CD14-positive monocyte (primary cell): ENCODE measurements around the gene KCNJ6. TPM values are rescaled to one million over a fixed set of nuclear protein-coding genes. Genes with fewer than 3 reads are reported as not detected.

ENCODE experiments used
- DNase-seq, 3 donors: peaks; one replicate each; pipeline ENCODE4 v3.0.0-alpha.2; 2011 to 2022
- H2AFZ ChIP-seq: 2 replicates; pipeline ENCODE4 v1.6.0; 2012; ENCODE audit warnings: mild to moderate bottlenecking, low read depth, low read length, inconsistent platforms; ENCODE audit not compliant: insufficient read depth, poor library complexity, severe bottlenecking
- H3K27ac ChIP-seq, 2 donors: 1 replicate in 1 of 2; 2 replicates in 1 of 2; pipeline ENCODE4 v1.5.1; 2012 to 2013; ENCODE audit warnings: low read length in 2 of 2, control low read depth in 1 of 2, inconsistent platforms in 1 of 2, low read depth in 1 of 2, mild to moderate bottlenecking in 1 of 2
- H3K27me3 ChIP-seq, 2 donors: one replicate each; pipeline versions ENCODE4 v1.6.0 to v1.6.1; 2011 to 2013; ENCODE audit warnings: low read length in 2 of 2; ENCODE audit not compliant: control insufficient read depth in 2 of 2, insufficient read depth in 2 of 2
- H3K36me3 ChIP-seq, 2 donors: replicated peaks in 1 of 2; 1 replicate in 1 of 2; 2 replicates in 1 of 2; pipeline versions ENCODE4 v1.5.1 to v1.6.1; 2012 to 2013; ENCODE audit warnings: low read length in 2 of 2, control low read depth in 1 of 2, inconsistent platforms in 1 of 2, mild to moderate bottlenecking in 1 of 2; ENCODE audit not compliant: insufficient read depth in 2 of 2, control insufficient read depth in 1 of 2
- H3K4me1 ChIP-seq, 2 donors: 1 replicate in 1 of 2; 2 replicates in 1 of 2; pipeline versions ENCODE4 v1.5.1 to v1.6.1; 2012 to 2013; ENCODE audit warnings: low read length in 2 of 2, control low read depth in 1 of 2, inconsistent platforms in 1 of 2, mild to moderate bottlenecking in 1 of 2, moderate library complexity in 1 of 2; ENCODE audit not compliant: insufficient read depth in 2 of 2, control insufficient read depth in 1 of 2
- H3K4me2 ChIP-seq: replicated peaks from 2 replicates; pipeline ENCODE3; 2012; ENCODE audit warnings: low read length, moderate library complexity, mild to moderate bottlenecking; ENCODE audit not compliant: poor library complexity, severe bottlenecking; ENCODE audit errors: extremely low read depth
- H3K4me3 ChIP-seq, 3 experiments: fragments of 200-600 bp in 1 of 3; sonication (generic) in 1 of 3; replicated peaks in 1 of 3; 1 replicate in 2 of 3; 2 replicates in 1 of 3; pipeline ENCODE4 v1.5.1; 2011 to 2013; ENCODE audit warnings: low read length in 3 of 3, mild to moderate bottlenecking in 3 of 3, control low read depth in 2 of 3, low read depth in 2 of 3, inconsistent platforms in 1 of 3, moderate library complexity in 1 of 3
- H3K79me2 ChIP-seq: 2 replicates; pipeline ENCODE4 v1.6.0; 2012; ENCODE audit warnings: mild to moderate bottlenecking, control low read depth, inconsistent platforms, low read length, moderate library complexity; ENCODE audit not compliant: insufficient read depth
- H3K9ac ChIP-seq: 2 replicates; pipeline ENCODE4 v1.6.0; 2017; ENCODE audit warnings: low read length, mild to moderate bottlenecking; ENCODE audit not compliant: insufficient read depth, poor library complexity, severe bottlenecking
- H3K9me3 ChIP-seq, 2 donors: replicated peaks in 1 of 2; 1 replicate in 1 of 2; 2 replicates in 1 of 2; pipeline versions ENCODE4 v1.5.1 to v1.6.1; 2012 to 2013; ENCODE audit warnings: low read length in 2 of 2, control low read depth in 1 of 2; ENCODE audit not compliant: control insufficient read depth in 1 of 2, insufficient read depth in 1 of 2
- H4K20me1 ChIP-seq: 2 replicates; pipeline ENCODE4 v1.6.0; 2012; ENCODE audit warnings: mild to moderate bottlenecking, low read length, control low read depth, moderate library complexity; ENCODE audit not compliant: insufficient read depth
- H3K27ac Mint-ChIP-seq, 7 donors: one replicate each; pipeline ENCODE4 v1.8.0; 2020; ENCODE audit warnings: mild to moderate bottlenecking in 7 of 7, mixed read lengths in 7 of 7, moderate library complexity in 6 of 7, inconsistent platforms in 2 of 7
- H3K27me3 Mint-ChIP-seq, 3 donors: one replicate each; pipeline ENCODE4 v1.8.0; 2021 to 2022; ENCODE audit warnings: low read depth in 3 of 3, mild to moderate bottlenecking in 3 of 3, mixed read lengths in 3 of 3, moderate library complexity in 3 of 3, inconsistent platforms in 1 of 3
- H3K36me3 Mint-ChIP-seq, 2 donors: one replicate each; pipeline ENCODE4 v1.8.0; 2020; ENCODE audit warnings: mixed read lengths in 2 of 2, inconsistent platforms in 1 of 2, mild to moderate bottlenecking in 1 of 2
- H3K4me1 Mint-ChIP-seq: one replicate; pipeline ENCODE4 v1.8.0; 2020; ENCODE audit warnings: mild to moderate bottlenecking, mixed read lengths
- H3K4me3 Mint-ChIP-seq, 2 donors: one replicate each; pipeline ENCODE4 v1.8.0; 2020; ENCODE audit warnings: mild to moderate bottlenecking in 2 of 2, mixed read lengths in 2 of 2, moderate library complexity in 1 of 2
- H3K9me3 Mint-ChIP-seq, 7 donors: one replicate each; pipeline ENCODE4 v1.8.0; 2020 to 2022; ENCODE audit warnings: mixed read lengths in 7 of 7, mild to moderate bottlenecking in 6 of 7, moderate library complexity in 6 of 7, inconsistent platforms in 2 of 7
- WGBS: methylation state at CpG from one replicate; pipeline ENCODE4 v1.1.5; 2013; ENCODE audit warnings: missing lambda C conversion rate; ENCODE audit not compliant: insufficient coverage; 5-methylcytosine and 5-hydroxymethylcytosine counted together
- intact Hi-C, 2 donors: fragments of 100-400 bp; cut with micrococcal nuclease; formaldehyde crosslinking; loops; one replicate each; pipeline versions ENCODE4 v1.15.0 to v1.15.1; 2023
- polyA plus RNA-seq, 3 donors: library from polyadenylated mRNA; depleted of rRNA in 1 of 3; unstranded in 2 of 3; stranded (reverse) in 1 of 3; fragments of 300-500 nt in 2 of 3; fragments of >200 nt in 1 of 3; fragmentation: Illumina TruSeq in 2 of 3; gene quantifications; 1 replicate in 2 of 3; 2 replicates in 1 of 3; pipeline ENCODE4 v1.2.3, GENCODE V29; 2012 to 2021
- TF ChIP-seq, protein P1 (sequence below): fragments of 200-600 bp; IDR thresholded peaks from one replicate; pipeline ENCODE4 v1.8.0; 2022; ENCODE audit warnings: antibody characterized with exemption, mild to moderate bottlenecking

The KCNJ6 gene
- polyA plus RNA-seq, 3 donors: not detected

DNA sequence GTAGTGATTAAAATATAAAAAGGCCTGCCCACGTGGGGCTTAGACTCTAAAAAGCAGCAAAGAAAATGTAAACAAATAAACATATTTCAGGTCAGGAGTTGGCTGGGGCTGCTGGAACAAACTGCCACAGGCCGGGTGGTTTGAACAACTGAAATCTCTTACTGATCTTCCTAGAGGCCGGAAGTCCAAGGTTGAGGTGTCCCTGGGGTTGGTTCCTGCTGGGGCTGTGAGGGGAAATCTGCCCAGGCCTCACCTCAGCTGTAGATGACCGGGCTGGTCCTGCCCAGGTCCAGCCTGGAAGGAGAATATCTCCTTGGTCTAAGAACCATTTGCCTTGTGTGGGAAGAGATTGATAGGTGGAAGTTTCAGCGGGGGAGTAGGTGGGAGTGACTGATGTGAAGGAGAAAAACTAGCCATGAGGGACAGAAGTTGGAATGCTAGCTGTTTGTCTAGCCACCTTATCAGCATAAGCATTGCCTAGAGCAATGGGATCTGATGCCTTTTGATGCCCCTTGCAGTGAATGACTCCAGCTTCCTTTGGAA, 328.6 kb downstream of the KCNJ6 start:
- no peaks in the 10 kb centered on the region for H4K20me1 ChIP-seq
- no peaks in the 10 kb centered on the region for H3K4me1 Mint-ChIP-seq
- no peak overlapping the region for H3K9ac ChIP-seq
- no peaks in the 10 kb centered on the region for H3K9me3 Mint-ChIP-seq
- TF ChIP-seq, protein P1, sequence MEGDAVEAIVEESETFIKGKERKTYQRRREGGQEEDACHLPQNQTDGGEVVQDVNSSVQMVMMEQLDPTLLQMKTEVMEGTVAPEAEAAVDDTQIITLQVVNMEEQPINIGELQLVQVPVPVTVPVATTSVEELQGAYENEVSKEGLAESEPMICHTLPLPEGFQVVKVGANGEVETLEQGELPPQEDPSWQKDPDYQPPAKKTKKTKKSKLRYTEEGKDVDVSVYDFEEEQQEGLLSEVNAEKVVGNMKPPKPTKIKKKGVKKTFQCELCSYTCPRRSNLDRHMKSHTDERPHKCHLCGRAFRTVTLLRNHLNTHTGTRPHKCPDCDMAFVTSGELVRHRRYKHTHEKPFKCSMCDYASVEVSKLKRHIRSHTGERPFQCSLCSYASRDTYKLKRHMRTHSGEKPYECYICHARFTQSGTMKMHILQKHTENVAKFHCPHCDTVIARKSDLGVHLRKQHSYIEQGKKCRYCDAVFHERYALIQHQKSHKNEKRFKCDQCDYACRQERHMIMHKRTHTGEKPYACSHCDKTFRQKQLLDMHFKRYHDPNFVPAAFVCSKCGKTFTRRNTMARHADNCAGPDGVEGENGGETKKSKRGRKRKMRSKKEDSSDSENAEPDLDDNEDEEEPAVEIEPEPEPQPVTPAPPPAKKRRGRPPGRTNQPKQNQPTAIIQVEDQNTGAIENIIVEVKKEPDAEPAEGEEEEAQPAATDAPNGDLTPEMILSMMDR: no peak
- no peak for DNase-seq
- peaks cover 1 to 3% (median 2%) of the 10 kb centered on the region in 3 donors for H3K27me3 Mint-ChIP-seq
- H3K79me2 ChIP-seq: no peaks in the 10 kb centered on the region
- H3K27ac Mint-ChIP-seq: no peak overlapping the region
- no peak overlapping the region for H3K4me2 ChIP-seq
- no peak overlapping the region for H3K27ac ChIP-seq
- H3K27me3 ChIP-seq: no peaks in the 10 kb centered on the region
- no peaks in the 10 kb centered on the region for H3K4me1 ChIP-seq
- H3K4me3 ChIP-seq: no peak overlapping the region
- H2AFZ ChIP-seq: no peak overlapping the region
- H3K4me3 Mint-ChIP-seq: no peak overlapping the region
- 92% methylated on average over 4 of the region's 5 CpGs for whole genome bisulfite sequencing
- H3K36me3 Mint-ChIP-seq: no peaks in the 10 kb centered on the region
- no peaks in the 10 kb centered on the region for H3K36me3 ChIP-seq
- H3K9me3 ChIP-seq: no peaks in the 10 kb centered on the region
- intact Hi-C loops: no loop called here

DNA sequence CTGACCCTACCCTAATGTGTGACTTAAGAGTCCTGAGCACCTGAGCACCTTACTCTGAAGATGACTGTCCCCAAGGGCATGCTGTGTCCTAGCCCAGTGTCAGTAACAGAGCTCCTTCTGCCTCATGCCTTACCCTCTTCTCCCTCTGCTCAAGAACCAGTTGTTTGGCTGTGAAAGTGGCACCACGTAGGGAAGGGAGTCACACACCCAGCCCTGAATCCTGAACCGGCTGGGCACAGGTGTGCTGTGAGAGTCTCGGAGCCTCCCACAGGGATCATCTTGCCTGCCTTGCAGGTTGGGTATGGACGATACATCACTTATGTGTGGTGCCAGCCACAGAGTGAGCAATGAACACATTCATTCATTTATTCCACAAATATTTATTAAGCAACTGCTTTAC, 329.1 kb downstream of the KCNJ6 start:
- Histone ChIP-seq H3K27ac (no peak overlapping the region), H2AFZ (no peak overlapping the region), H3K79me2 (no peaks in the 10 kb centered on the region), H3K4me1 (no peaks in the 10 kb centered on the region), H3K9ac (no peak overlapping the region), H3K4me2 (no peak overlapping the region), H4K20me1 (no peaks in the 10 kb centered on the region), H3K36me3 (no peaks in the 10 kb centered on the region), H3K9me3 (no peaks in the 10 kb centered on the region), H3K27me3 (no peaks in the 10 kb centered on the region), H3K4me3 (no peak overlapping the region)
- intact Hi-C loops: no loop called here
- TF ChIP-seq, protein P1: no peak
- WGBS: 96% methylated on average over 4 of the region's 4 CpGs
- H3K4me3 Mint-ChIP-seq: no peak overlapping the region
- no peak overlapping the region for H3K27ac Mint-ChIP-seq
- no peak for DNase-seq
- no peaks in the 10 kb centered on the region for H3K9me3 Mint-ChIP-seq
- H3K36me3 Mint-ChIP-seq: no peaks in the 10 kb centered on the region
- H3K4me1 Mint-ChIP-seq: no peaks in the 10 kb centered on the region
- H3K27me3 Mint-ChIP-seq: peaks cover 1 to 3% (median 2%) of the 10 kb centered on the region in 3 donors
